SK-N-DZ (cell line): Measurements from ENCODE around the gene PP2D1.

Experiments
- small RNA-seq, 2 experiments: library from RNA; depleted of rRNA; stranded (forward); fragments of <200 nt; gene quantifications; one replicate each; pipeline ENCODE3, GENCODE V24; 2014

The PP2D1 gene

Small RNA genes within 50 kb of the gene (small RNA-seq; reads per million reads assigned to genes)
- 0.03 to 0.09 reads per million in 2 experiments for gene RNU4-85P
- gene RPL39P18: 0 reads per million in 2 experiments
